HUES6 (cell line): ENCODE measurements around the gene RNF135.
"Not testable (repeated sequence)": the region's sequence is repeated elsewhere in the genome, so short reads cannot be mapped to it uniquely, and the experiment has no call there.

Experiments
- H3K27ac ChIP-seq: 2 replicates; pipeline ENCODE4 v1.7.0; 2013; ENCODE audit warnings: low read depth, mild to moderate bottlenecking, low read length, inconsistent platforms
- H3K27me3 ChIP-seq: 2 replicates; pipeline ENCODE4 v1.6.1; 2013; ENCODE audit warnings: low read length; ENCODE audit not compliant: control insufficient read depth, insufficient read depth
- H3K36me3 ChIP-seq: 2 replicates; pipeline ENCODE4 v1.6.1; 2013; ENCODE audit warnings: low read length; ENCODE audit not compliant: control insufficient read depth, insufficient read depth
- H3K4me1 ChIP-seq: 2 replicates; pipeline ENCODE4 v1.6.1; 2013; ENCODE audit warnings: low read length; ENCODE audit not compliant: control insufficient read depth, insufficient read depth
- H3K4me3 ChIP-seq: 2 replicates; pipeline ENCODE4 v1.5.1; 2013; ENCODE audit warnings: low read depth, low read length
- H3K9ac ChIP-seq: one replicate; pipeline ENCODE4 v1.6.1; 2013; ENCODE audit warnings: mild to moderate bottlenecking, low read length
- H3K9me3 ChIP-seq: 2 replicates; pipeline ENCODE4 v1.6.1; 2013; ENCODE audit warnings: low read depth, low read length; ENCODE audit not compliant: control insufficient read depth, insufficient read depth

RNF135 gene

GRCh38 chr17:30957741-30958140, 13.1 kb upstream of the RNF135 start:
- no peak overlapping the region for H3K4me3 ChIP-seq
- no peaks in the 10 kb centered on the region for H3K36me3 ChIP-seq
- H3K4me1 ChIP-seq: no peaks in the 10 kb centered on the region
- no peak overlapping the region for H3K27ac ChIP-seq
- no peaks in the 10 kb centered on the region for H3K9me3 ChIP-seq
- H3K27me3 ChIP-seq: no peaks in the 10 kb centered on the region
- no peak overlapping the region for H3K9ac ChIP-seq

GRCh38 chr17:30958187-30958586, 12.7 kb upstream of the RNF135 start:
- no peaks in the 10 kb centered on the region for H3K27me3 ChIP-seq
- H3K4me3 ChIP-seq: no peak overlapping the region
- H3K9ac ChIP-seq: no peak overlapping the region
- no peaks in the 10 kb centered on the region for H3K36me3 ChIP-seq
- no peak overlapping the region for H3K27ac ChIP-seq
- H3K9me3 ChIP-seq: no peaks in the 10 kb centered on the region
- no peaks in the 10 kb centered on the region for H3K4me1 ChIP-seq

- no peaks in the 10 kb centered on the region for H3K27me3 ChIP-seq
- no peak overlapping the region for H3K9ac ChIP-seq
- no peaks in the 10 kb centered on the region for H3K4me1 ChIP-seq
- H3K27ac ChIP-seq: no peak overlapping the region
- H3K9me3 ChIP-seq: no peaks in the 10 kb centered on the region
- no peak overlapping the region for H3K4me3 ChIP-seq
- no peaks in the 10 kb centered on the region for H3K36me3 ChIP-seq
Measured at GRCh38 chr17:30961209-30962188, 9.3 kb upstream of the RNF135 start.

GRCh38 chr17:30964312-30964711, 6.5 kb upstream of the RNF135 start:
- not testable (repeated sequence) for H3K4me1 ChIP-seq, H3K36me3 ChIP-seq, H3K27ac ChIP-seq, H3K4me3 ChIP-seq, H3K9me3 ChIP-seq, H3K27me3 ChIP-seq, H3K9ac ChIP-seq

DNA sequence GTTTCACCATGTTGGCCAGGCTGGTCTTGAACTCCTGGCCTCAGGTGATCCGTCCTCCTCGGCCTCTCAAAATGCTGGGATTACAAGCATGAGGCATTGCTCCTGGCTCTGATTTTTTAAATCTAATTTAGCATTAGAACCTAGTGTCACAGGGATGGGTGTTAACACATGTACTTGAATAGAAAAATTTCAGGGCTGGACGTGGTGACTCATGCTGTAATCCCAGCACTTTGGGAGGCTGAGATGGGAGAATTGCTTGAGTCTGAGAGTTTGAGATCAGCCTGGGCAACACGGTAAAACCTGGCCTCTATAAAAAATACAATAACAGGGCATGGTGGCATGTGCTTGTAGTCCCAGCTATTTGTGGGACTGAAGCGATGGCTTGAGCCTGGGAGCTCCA, 6.0 kb upstream of the RNF135 start:
- Histone ChIP-seq H3K36me3 (no peaks in the 10 kb centered on the region), H3K9me3 (no peaks in the 10 kb centered on the region), H3K4me1 (no peaks in the 10 kb centered on the region), H3K9ac (no peak overlapping the region), H3K4me3 (no peak overlapping the region), H3K27me3 (no peaks in the 10 kb centered on the region), H3K27ac (no peak overlapping the region)

DNA sequence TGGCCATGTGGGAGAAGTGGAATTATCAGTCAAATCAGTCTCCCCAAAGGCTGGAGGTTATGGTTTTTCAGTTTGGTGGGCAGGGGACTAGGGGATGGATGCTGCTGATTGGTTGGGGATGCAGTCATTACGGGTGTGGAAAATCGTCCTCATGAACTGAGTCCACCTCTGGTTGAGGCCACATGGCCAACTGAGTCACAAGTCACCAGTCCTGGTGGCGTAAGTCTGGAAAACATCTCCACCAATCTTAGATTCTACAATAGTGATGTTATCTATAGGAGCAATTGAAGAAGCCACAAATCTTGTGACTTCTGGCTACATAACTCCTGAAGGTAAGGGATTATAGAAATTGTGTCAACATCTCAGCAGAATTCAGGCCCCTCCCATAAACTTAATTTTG, 5.2 kb upstream of the RNF135 start:
- Histone ChIP-seq H3K4me1 (no peaks in the 10 kb centered on the region), H3K27ac (no peak overlapping the region), H3K36me3 (no peaks in the 10 kb centered on the region), H3K9me3 (no peaks in the 10 kb centered on the region), H3K9ac (no peak overlapping the region), H3K27me3 (no peaks in the 10 kb centered on the region), H3K4me3 (no peak overlapping the region)

- H3K36me3 ChIP-seq, H3K27ac ChIP-seq, H3K9me3 ChIP-seq, H3K4me1 ChIP-seq, H3K9ac ChIP-seq, H3K4me3 ChIP-seq, H3K27me3 ChIP-seq: not testable (repeated sequence)
Measured at GRCh38 chr17:30967911-30968310, 2.9 kb upstream of the RNF135 start.

DNA sequence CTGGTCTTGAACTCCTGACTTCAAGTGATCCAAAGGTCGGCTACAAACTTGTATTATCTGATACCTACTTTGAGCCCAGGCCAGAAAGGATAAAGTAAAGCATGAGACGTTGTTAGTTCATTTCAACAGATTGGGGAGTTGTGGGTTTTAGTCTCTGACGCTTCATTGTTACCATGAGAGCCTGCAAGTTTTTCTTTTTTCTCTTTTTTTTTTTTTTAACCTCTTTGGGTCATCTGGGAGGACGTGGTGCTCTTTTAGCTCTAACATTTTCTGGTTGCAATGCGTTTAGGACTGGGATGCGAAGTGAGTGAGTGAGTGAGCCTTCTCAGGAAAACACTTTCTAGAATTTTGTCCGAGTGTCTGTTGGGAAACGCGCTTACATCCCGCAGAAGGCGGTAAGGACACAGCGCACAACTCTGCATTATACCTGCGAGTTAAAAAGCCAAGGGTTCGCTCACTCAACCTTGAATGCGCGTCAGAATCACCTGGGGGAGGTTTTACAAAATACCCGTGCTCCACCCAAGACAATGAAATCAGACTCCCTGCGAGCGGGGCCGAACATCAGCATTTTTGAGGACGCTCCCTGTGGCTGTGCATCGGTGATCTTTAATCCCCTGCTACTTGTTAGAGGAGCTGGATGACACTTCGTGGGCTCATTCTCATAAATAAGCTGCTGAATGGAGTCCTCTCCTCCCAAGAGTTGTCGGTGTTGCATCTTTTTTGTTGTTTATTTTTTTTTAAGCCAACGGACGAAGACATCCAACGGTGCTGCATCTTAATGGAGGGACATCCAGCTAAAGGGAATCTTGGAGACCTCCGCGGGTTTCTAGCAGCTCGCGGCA, 629 bp upstream of the RNF135 start:
- Histone ChIP-seq H3K9me3 (peaks cover 4% of the 10 kb centered on the region; the same call in 1 of the 2 replicates), H3K9ac (peak overlapping the region; percentile 85), H3K4me3 (peak overlapping the region; percentile 77), H3K27ac (peak overlapping the region; percentile 84; the same call in 1 of the 2 replicates), H3K36me3 (no peaks in the 10 kb centered on the region; the same call in 1 of the 2 replicates), H3K27me3 (no peaks in the 10 kb centered on the region), H3K4me1 (no peaks in the 10 kb centered on the region)

DNA sequence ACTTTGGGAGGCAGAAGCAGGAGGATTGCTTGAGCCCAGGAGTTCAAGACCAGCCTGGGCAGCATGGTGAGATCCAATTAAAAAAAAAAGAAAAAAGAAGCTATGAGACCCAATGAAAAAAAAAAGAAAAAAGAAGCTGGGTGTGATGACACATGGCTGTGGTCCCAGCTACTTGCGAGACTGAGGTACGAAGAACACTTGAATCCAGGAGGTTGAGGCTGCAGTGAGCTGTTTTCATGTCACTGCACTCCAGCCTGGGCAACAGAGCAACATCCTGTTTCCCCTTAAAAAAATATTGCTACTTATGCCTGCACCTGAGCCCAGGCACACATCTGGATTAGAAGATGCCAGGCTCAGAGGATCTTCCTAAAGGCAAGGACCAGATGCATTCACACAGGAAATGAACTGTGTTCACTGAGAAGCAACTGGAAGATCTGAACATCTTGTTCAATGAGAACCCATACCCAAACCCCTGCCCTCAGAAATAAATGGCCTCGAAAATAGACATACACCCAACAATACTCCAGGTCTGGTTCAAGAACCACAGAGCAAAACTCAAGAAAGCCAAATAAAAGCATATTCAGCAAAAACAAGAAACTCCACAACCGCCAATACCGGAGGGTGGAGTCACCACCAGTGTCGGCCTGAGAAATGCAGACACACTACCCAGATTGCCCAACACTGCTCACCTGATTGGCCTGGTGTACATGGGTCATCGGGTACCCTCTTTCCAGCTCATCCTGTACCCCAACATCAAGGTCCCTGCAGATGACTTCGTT, 4.4 kb downstream of the RNF135 start:
- no peaks in the 10 kb centered on the region; the same call in 1 of the 2 replicates for H3K36me3 ChIP-seq
- no peak overlapping the region for H3K9ac ChIP-seq
- no peaks in the 10 kb centered on the region for H3K4me1 ChIP-seq
- no peaks in the 10 kb centered on the region for H3K27me3 ChIP-seq
- no peak overlapping the region for H3K4me3 ChIP-seq
- H3K27ac ChIP-seq: no peak overlapping the region
- H3K9me3 ChIP-seq: peaks cover 4% of the 10 kb centered on the region; the same call in 1 of the 2 replicates

DNA sequence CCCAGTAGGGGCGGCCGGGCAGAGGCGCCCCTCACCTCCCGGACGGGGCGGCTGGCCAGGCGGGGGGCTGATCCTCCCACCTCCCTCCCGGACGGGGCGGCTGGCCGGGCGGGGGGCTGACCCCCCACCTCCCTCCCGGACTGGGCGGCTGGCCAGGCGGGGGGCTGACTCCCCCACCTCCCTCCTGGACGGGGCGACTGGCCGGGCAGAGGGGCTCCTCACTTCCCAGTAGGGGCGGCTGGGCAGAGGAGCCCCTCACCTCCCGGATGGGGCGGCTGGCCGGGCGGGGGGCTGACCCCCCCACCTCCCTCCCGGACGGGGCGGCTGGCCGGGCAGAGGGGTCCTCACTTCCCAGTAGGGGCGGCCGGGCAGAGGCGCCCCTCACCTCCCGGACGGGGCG, 9.1 kb downstream of the RNF135 start:
- not testable (repeated sequence) for H3K27me3 ChIP-seq, H3K36me3 ChIP-seq, H3K4me3 ChIP-seq, H3K27ac ChIP-seq, H3K9me3 ChIP-seq, H3K9ac ChIP-seq, H3K4me1 ChIP-seq
